GM12801 (cell line): ENCODE measurements around the gene TRIO.

Experiments used
- TF ChIP-seq, protein P1 (sequence below): IDR thresholded peaks from one replicate; pipeline ENCODE4 v1.5.1; 2011; ENCODE audit warnings: control low read depth; ENCODE audit not compliant: insufficient read length; ENCODE audit errors: extremely low read depth

TRIO gene

DNA sequence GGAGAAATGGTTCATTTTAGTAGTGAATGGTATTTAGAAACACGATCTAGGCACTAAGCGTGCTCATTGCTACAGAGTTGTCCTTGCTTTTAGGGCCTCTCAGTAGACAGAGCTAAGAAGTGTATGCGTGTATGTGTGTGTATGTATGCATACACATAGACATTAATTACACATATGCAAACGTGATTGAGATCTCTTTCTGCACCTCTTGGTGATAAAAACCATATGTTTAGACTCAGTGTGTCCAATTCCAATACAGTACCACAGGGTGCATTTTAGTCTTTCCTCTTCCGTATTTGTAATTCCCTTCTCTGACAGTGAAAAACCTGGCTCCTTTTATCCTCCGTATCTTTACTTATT is 13.1 kb downstream of the TRIO start:
- TF ChIP-seq, protein P1, sequence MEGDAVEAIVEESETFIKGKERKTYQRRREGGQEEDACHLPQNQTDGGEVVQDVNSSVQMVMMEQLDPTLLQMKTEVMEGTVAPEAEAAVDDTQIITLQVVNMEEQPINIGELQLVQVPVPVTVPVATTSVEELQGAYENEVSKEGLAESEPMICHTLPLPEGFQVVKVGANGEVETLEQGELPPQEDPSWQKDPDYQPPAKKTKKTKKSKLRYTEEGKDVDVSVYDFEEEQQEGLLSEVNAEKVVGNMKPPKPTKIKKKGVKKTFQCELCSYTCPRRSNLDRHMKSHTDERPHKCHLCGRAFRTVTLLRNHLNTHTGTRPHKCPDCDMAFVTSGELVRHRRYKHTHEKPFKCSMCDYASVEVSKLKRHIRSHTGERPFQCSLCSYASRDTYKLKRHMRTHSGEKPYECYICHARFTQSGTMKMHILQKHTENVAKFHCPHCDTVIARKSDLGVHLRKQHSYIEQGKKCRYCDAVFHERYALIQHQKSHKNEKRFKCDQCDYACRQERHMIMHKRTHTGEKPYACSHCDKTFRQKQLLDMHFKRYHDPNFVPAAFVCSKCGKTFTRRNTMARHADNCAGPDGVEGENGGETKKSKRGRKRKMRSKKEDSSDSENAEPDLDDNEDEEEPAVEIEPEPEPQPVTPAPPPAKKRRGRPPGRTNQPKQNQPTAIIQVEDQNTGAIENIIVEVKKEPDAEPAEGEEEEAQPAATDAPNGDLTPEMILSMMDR = no peak

DNA sequence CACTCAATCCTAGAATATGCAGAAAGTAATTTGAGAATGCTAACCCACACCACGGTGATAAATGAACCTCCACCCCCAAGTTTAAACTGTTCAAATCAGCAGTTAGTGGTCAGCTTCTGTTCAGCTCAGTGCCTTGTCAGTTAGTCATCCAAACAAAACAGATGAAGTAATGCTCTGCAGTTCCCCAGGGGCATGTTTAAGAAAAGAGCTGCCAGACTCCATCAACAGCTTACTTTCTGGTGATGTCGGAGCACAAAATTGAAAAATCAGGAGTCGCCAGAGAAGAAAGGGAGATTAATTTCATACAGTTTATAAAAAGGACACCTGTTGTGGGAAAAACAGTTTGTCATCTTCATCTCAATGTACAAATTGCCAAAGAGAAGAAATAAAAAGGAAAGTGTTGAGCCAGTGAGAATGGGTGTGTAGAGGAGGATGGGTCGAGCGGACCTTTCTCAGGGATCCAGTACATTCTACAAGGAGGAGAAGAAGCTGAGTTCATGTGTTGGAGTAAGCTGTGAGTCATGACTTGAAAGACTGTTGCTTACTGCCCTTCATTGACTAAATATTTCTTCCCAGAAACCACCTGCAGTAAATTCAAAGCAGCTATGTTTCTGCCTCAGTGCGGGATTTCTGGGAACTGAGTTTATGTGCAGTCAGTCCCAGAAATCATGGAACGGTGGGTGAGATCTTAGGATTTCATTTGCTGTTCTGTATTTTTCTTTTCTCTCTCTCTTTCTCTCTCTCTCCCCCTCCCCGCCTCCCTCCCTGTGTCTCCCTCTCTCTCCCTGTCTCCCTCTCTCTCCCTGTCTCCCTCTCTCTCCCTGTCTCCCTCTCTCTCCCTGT is 13.7 kb downstream of the TRIO start:
- TF ChIP-seq, protein P1 = no peak

DNA sequence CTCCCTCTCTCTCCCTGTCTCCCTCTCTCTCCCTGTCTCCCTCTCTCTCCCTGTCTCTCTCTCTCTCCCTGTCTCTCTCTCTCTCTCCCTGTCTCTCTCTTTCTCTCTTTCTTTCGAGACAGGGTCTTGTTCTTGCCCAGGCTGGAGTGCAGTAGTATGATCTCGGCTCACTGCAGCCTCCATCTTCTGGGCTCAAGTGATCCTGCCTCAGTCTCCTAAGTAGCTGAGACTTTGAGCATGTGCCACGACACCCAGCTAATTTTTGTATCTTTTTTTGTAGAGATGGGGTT is 14.3 kb downstream of the TRIO start:
- TF ChIP-seq, protein P1 = no peak

DNA sequence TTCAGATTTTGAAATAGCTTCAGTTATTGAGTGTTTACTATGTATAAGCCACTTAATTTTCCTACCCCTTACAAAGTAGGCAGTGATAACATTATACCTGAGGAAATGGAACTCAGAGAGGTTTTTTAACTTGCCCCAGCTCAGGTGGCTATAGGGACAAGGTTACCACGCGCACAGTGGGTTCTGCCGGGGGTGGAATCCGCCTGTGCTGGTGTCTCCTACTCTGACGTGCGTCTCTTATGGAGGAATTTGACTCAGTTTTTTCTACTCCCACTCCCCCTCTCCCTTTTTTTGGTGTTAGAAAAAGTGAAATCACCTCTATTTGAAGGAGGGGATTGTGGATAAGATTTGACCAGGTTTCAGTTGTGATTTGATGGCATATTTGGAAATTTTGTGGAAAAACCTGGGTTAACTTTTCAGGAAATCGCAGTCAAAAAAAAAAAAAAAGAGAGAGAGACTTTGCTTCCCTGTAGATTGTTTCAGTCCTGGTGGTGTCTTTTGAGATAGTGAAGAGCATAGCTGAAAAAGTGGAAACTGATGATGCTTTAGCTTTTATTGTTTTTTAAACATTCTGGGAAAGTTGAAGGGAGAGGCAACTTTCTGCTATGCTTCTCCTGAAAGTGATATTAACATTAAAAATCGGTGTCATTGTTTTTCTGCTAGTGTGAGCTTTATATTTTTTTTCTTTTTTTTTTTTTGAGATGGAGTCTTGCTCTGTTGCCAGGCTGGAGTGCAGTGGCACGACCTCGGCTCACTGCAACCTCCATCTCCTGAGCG is 15.9 kb downstream of the TRIO start:
- TF ChIP-seq, protein P1 = no peak

DNA sequence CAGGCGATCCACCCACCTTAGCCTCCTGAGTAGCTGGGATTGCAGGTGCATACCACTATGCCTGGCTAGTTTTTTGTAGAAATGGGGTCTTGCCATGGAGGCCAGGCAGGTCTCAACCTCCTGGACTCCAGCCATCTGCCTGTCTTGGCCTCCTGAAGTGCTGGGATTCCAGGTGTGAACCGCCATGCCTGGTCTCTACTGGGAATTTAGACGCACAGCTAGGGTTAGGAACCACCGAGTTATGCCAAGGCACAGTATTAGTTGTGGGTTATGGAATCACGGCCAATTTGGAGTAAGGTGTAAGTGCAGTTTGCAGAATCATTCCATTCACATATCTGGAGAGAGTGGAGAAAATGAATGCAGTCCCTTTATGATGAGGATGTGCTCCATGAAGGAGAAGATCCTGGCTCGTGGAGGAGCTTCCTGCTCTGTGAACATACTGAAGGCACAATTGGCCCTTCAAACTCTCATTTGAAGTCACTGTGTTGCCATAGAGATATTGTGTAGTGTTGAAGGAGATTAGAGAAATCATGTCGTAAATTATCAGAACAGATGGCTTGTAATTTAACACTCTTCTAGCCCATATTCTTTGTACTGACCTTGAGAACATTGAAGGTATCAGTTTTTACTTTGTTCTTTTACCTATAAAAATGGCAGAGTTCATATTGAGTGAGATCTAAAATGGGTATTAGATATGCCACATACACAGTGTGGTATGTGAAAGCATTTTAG is 18.8 kb downstream of the TRIO start:
- TF ChIP-seq, protein P1 = no peak

DNA sequence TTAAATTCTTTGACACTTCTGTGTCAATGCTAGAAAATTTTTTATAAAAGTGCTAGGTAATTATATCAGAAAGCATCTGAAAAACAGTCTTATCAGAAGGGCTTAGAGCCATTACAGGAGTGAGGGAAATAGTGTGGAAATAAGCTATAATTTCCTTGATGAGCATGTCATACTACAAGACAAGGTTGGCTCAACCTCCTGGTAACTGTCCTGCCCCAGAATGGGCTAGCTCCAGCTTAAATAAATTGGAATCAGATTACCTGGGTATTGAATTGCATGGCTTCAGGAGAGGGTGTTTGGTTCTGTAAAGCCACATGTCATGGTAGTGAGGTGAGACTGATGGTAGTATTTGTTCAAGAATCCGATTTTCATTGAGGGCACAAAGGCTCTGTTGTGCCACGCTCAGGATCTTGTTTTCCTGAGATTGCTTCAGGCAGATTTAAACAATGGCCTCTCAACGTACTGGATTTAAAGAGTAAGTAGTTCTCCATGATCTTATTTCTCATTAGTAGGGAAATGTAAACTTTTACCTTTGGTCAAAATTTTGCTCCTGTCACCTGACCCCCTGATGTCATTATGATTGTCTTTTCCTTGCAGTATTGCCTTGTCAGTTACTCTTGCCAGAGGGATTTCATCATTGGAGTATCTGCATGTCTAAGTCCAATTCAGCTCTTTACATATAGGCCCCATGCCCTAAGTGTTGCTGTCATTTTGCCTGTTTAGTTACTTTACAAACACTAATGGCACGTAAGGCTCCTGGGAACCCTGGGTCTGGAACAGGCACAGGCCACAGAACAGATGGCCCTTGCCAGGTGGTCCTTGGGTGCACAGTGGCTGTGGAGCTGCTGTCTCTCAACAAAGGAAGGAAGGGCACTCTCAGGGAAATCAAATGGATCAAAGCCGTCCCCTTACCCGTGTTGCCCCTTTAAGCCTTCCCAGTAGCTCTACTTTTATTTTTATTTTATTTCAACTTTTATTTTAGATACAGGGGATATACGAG is 21.3 kb downstream of the TRIO start:
- TF ChIP-seq, protein P1 = no peak
